GM06990 (cell line): ENCODE measurements around the gene CYFIP1.

ENCODE experiments used
- DNase-seq: peaks from one replicate; pipeline ENCODE4 v3.0.0-alpha.2; 2011; ENCODE audit not compliant: insufficient read length; ENCODE audit errors: extremely low read depth
- H3K27me3 ChIP-seq: replicated peaks from 2 replicates; pipeline ENCODE4 v1.6.0; 2011; ENCODE audit warnings: low read length; ENCODE audit not compliant: control insufficient read depth, insufficient read depth
- H3K36me3 ChIP-seq: 2 replicates; pipeline ENCODE4 v1.5.1; 2011; ENCODE audit warnings: low read length; ENCODE audit not compliant: control insufficient read depth, insufficient read depth
- H3K4me3 ChIP-seq: replicated peaks from 2 replicates; pipeline ENCODE4 v1.5.1; 2011; ENCODE audit warnings: low read depth, mild to moderate bottlenecking, control low read depth, low read length
- CTCF ChIP-seq: IDR thresholded peaks from 2 replicates; pipeline ENCODE4 v1.5.1; 2011; ENCODE audit warnings: low read length, control low read depth, mild to moderate bottlenecking, inconsistent platforms; ENCODE audit not compliant: insufficient read depth, poor library complexity, severe bottlenecking

The CYFIP1 gene

GRCh38 chr15:22950256-22950990 is 29.7 kb downstream of the CYFIP1 start:
- Histone ChIP-seq H3K36me3 (no peaks in the 10 kb centered on the region), H3K4me3 (no peak overlapping the region), H3K27me3 (no peaks in the 10 kb centered on the region)
- DNase-seq: no peak
- no peak for TF ChIP-seq CTCF

- H3K27me3 ChIP-seq: no peaks in the 10 kb centered on the region
- H3K36me3 ChIP-seq: peaks cover 9% of the 10 kb centered on the region
- DNase-seq: peak; percentile 59
- H3K4me3 ChIP-seq: peak overlapping the region; percentile 5; the same call in 1 of the 2 replicates
- no peak for TF ChIP-seq CTCF
Measured at GRCh38 chr15:22949074-22949547, 31.1 kb downstream of the CYFIP1 start.

GRCh38 chr15:22948056-22948455 is 32.1 kb downstream of the CYFIP1 start:
- Histone ChIP-seq H3K27me3 (no peaks in the 10 kb centered on the region), H3K36me3 (peaks cover 11% of the 10 kb centered on the region), H3K4me3 (no peak overlapping the region)
- TF ChIP-seq CTCF: no peak
- DNase-seq: no peak

GRCh38 chr15:22947101-22948000 is 32.8 kb downstream of the CYFIP1 start:
- Histone ChIP-seq H3K36me3 (peaks cover 15% of the 10 kb centered on the region), H3K4me3 (no peak overlapping the region), H3K27me3 (no peaks in the 10 kb centered on the region)
- no peak for DNase-seq
- no peak for TF ChIP-seq CTCF

- DNase-seq: no peak
- H3K36me3 ChIP-seq: peaks cover 16% of the 10 kb centered on the region
- no peak for TF ChIP-seq CTCF
- no peak overlapping the region for H3K4me3 ChIP-seq
- H3K27me3 ChIP-seq: no peaks in the 10 kb centered on the region
Measured at GRCh38 chr15:22945071-22945470, 35.1 kb downstream of the CYFIP1 start.
